NCI-H187 treated with DMSO at 0.1 percent for 48 hours (cell line): Measurements from ENCODE around the gene EPDR1.

Experiments used
- DNase-seq: peaks from one replicate; lab custom pipeline; 2025; lab: John Stamatoyannopoulos, UW

Gene EPDR1

GRCh38 chr7:37981664-37982063 is 61.2 kb downstream of the EPDR1 start:
- DNase-seq = no peak

GRCh38 chr7:37982423-37982822 is 62.0 kb downstream of the EPDR1 start:
- DNase-seq = no peak

DNA sequence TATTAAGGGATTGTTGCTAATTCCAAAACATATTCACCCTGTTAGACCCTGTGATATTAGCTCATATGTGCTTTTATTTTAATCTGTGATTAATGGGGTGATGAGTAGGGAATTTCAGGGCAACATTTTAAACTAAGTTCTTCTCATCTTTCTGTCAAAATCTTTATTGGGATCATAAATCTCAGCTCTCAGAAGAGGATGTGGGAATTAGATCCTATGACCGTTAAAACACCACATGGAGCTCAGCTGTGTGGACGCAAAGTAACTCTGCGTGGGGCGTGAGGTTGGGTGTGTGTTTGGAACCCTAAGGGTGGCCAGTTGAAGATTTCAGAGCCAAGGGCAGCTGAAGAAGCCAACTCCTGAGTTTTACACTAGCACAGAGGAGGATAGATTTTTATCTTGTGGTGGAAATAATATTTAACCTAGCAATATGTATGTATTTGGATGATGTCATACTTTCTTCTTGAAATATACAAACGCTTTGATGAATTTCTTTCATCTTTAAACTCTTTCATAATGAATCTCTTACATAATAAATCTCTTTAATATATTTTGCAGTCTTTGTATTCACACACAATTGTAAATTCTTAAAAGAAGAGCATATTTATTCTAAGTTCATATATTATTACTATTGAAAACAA is 64.4 kb downstream of the EPDR1 start:
- DNase-seq = no peak

DNA sequence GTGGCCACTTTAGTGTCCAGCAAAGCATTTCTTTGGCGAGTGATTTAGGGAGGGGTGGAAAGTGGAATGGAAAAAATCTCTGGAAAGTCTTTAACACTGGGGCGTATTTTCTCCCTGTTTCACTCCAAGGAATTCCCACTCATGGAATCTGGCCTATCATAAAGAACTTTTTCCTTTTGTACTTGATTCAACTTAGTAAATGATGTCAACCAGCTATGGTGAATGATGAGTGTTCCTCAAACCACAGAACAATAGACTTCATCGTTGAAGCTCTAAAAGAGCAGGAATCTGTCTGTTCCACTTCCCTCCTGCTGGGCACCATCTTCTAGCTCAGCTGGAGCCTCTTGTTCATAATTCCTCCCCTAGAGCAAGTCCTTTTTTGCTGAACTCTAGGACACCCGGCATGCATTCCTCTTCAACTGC is 66.5 kb downstream of the EPDR1 start:
- DNase-seq = no peak

GRCh38 chr7:37987732-37988131 is 67.3 kb downstream of the EPDR1 start:
- no peak for DNase-seq

GRCh38 chr7:37988721-37989650 is 68.5 kb downstream of the EPDR1 start:
- DNase-seq = no peak

- DNase-seq = no peak
These were observed 69.9 kb downstream of the EPDR1 start for GRCh38 chr7:37990337-37990736.

- DNase-seq = no peak
These were observed 72.6 kb downstream of the EPDR1 start for GRCh38 chr7:37993060-37993501.

- DNase-seq = no peak
These were observed 79.2 kb downstream of the EPDR1 start for GRCh38 chr7:37999673-38000072.

GRCh38 chr7:38000272-38000671 is 79.8 kb downstream of the EPDR1 start:
- no peak for DNase-seq
